Testis (tissue), 3 donors: ENCODE results near the gene TTLL5. TPM values are rescaled to one million over a fixed set of nuclear protein-coding genes. Genes with fewer than 3 reads are reported as not detected.

Experiments
- DNase-seq: peaks from one replicate; pipeline ENCODE4 v3.0.0-alpha.2; 2019
- H3K27ac ChIP-seq, 2 donors: fragments of 200-600 bp; sonication (generic); one replicate each; pipeline ENCODE4 v1.5.1; 2019
- H3K27me3 ChIP-seq: fragments of 200-600 bp; sonication (generic); one replicate; pipeline ENCODE4 v1.5.1; 2019
- H3K36me3 ChIP-seq: fragments of 200-600 bp; sonication (generic); one replicate; pipeline ENCODE4 v1.5.1; 2017; ENCODE audit warnings: low read depth; ENCODE audit errors: missing control alignments
- H3K4me1 ChIP-seq: fragments of 200-600 bp; sonication (generic); one replicate; pipeline ENCODE4 v1.5.1; 2019
- H3K4me3 ChIP-seq, 2 donors: fragments of 200-600 bp; sonication (generic); one replicate each; pipeline ENCODE4 v1.5.1; 2017 to 2019
- H3K9me3 ChIP-seq: fragments of 200-600 bp; sonication (generic); one replicate; pipeline ENCODE4 v1.5.1; 2017
- CTCF ChIP-seq, 3 experiments: fragments of 450-650 bp in 2 of 3; fragments of 200-600 bp in 1 of 3; sonication (generic) in 1 of 3; IDR thresholded peaks; one replicate each; pipeline ENCODE4 v1.5.1; 2016 to 2019; ENCODE audit warnings: antibody characterized with exemption in 3 of 3, mild to moderate bottlenecking in 2 of 3, moderate library complexity in 1 of 3
- POLR2A ChIP-seq: fragments of 450-650 bp; IDR thresholded peaks from one replicate; pipeline ENCODE4 v1.6.1; 2017; ENCODE audit warnings: antibody characterized with exemption, mild to moderate bottlenecking, moderate library complexity
- WGBS, 2 donors: methylation state at CpG; one replicate each; pipeline ENCODE4 v1.1.5; 2018; 5-methylcytosine and 5-hydroxymethylcytosine counted together
- intact Hi-C: fragments of 100-400 bp; cut with DNase I; formaldehyde crosslinking; loops from one replicate; pipeline ENCODE4 v1.15.1; 2023; ENCODE audit warnings: low total_unique reads
- polyA plus RNA-seq: library from polyadenylated mRNA; stranded (reverse); fragments of 350-450 nt; fragmentation: Illumina TruSeq; extraction: RNeasy Lipid Tissue Mini Kit (QIAGEN cat#74804); gene quantifications from one replicate; pipeline ENCODE4 v1.2.3, GENCODE V29; 2014; ENCODE audit warnings: low read depth, low replicate concordance; ENCODE audit not compliant: insufficient read depth
- total RNA-seq, 2 donors: library from RNA; depleted of rRNA; stranded (reverse); fragments of >200 nt; gene quantifications; one replicate each; pipeline ENCODE4 v1.2.3, GENCODE V29; 2016

TTLL5 gene
- total and polyA plus RNA-seq, 3 donors from 2014 or later, result 112 to 318 (median 155) TPM

DNA sequence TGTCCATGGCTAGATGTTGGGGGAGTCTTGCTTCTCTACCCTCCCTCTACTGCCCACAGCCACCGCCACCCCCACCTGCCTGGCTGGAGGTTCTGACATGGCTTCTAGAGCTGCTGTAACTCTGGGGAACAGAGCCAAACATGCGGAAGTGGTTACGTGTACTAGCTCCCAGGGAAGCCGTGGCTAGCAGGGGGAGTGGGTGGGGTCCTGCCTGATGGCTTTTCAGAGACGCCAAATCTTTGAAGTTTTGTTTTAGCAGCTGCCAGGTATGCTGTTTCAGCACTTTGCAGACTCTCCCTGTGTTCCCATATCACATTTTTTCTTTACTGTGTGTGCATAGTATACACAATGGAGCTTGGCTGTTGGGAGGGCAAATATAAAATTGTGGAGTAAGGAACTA is 170.4 kb downstream of the TTLL5 start:
- intact Hi-C loops, result no loop called here
- TF ChIP-seq POLR2A (no peak), CTCF (IDR thresholded peaks at IDR 0.05) (no peak)

DNA sequence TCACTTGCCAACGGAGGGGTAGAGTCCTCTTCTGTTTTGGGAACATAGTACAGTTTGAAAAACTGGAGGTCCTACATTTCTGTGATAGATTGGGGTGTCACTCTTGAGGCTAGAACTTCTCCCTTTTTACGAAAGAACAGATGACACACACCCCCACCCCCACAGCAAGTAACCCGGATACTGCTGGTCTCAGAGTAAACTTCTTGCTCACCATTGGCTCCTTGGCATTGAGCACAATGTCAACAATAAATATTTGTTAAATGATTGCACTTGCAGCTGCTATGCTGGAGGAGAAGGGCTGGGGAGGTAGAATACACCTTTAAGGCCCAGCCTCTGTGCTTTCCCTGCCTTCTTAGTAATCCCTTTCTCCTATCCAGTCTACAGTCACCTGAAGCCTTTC is 170.9 kb downstream of the TTLL5 start:
- no peaks in the 10 kb centered on the region for H3K27me3 ChIP-seq
- TF ChIP-seq CTCF (IDR thresholded peaks at IDR 0.05), result no peak
- no peak for TF ChIP-seq POLR2A
- H3K27ac ChIP-seq, result peak overlapping the region in 1 of 2 donors; percentile 1
- peaks cover 8% of the 10 kb centered on the region for H3K4me1 ChIP-seq
- intact Hi-C loops, result no loop called here
- WGBS, 2 donors, result 61 to 78% methylated on average over 3 of the region's 3 CpGs
- H3K4me3 ChIP-seq, result no peak overlapping the region
- no peaks in the 10 kb centered on the region for H3K9me3 ChIP-seq
- no peaks in the 10 kb centered on the region for H3K36me3 ChIP-seq
- no peak for DNase-seq

More for the DNA sequence above, 170.4 kb downstream of the TTLL5 start:
- Histone ChIP-seq H3K27me3 (no peaks in the 10 kb centered on the region), H3K4me1 (peaks cover 8% of the 10 kb centered on the region), H3K27ac (peak overlapping the region in 1 of 2 donors; percentile 1), H3K4me3 (no peak overlapping the region), H3K9me3 (no peaks in the 10 kb centered on the region), H3K36me3 (no peaks in the 10 kb centered on the region)
- 62 to 64% methylated on average over 5 of the region's 5 CpGs for WGBS, 2 donors
- DNase-seq, result peak; percentile 42

- Histone ChIP-seq H3K27me3 (no peaks in the 10 kb centered on the region), H3K4me1 (peaks cover 8% of the 10 kb centered on the region), H3K4me3 (no peak overlapping the region), H3K9me3 (no peaks in the 10 kb centered on the region), H3K27ac (peak overlapping the region in 1 of 2 donors; percentile 34), H3K36me3 (no peaks in the 10 kb centered on the region)
- intact Hi-C loops, result no loop called here
- DNase-seq, result no peak
- 53 to 62% methylated on average over 10 of the region's 10 CpGs for WGBS, 2 donors
- no peak for TF ChIP-seq CTCF (IDR thresholded peaks at IDR 0.05)
- TF ChIP-seq POLR2A, result no peak
Observed at GRCh38 chr14:75832621-75833297, 171.7 kb downstream of the TTLL5 start.

GRCh38 chr14:75833326-75834020 is 172.4 kb downstream of the TTLL5 start:
- TF ChIP-seq CTCF (IDR thresholded peaks at IDR 0.05) (no peak), POLR2A (no peak)
- peak overlapping the region in 1 of 2 donors; percentile 34 for H3K27ac ChIP-seq
- 75 to 81% methylated on average over 2 of the region's 2 CpGs for WGBS, 2 donors
- no peaks in the 10 kb centered on the region for H3K36me3 ChIP-seq
- intact Hi-C loops, result no loop called here
- no peaks in the 10 kb centered on the region for H3K9me3 ChIP-seq
- no peak overlapping the region for H3K4me3 ChIP-seq
- no peaks in the 10 kb centered on the region for H3K27me3 ChIP-seq
- peaks cover 8% of the 10 kb centered on the region for H3K4me1 ChIP-seq
- no peak for DNase-seq
